ENCODE results near the gene NARS2. TPM values are rescaled to one million over a fixed set of nuclear protein-coding genes. Genes with fewer than 3 reads are reported as not detected.
"Not testable (repeated sequence)": the region's sequence is repeated elsewhere in the genome, so short reads cannot be mapped to it uniquely, and the experiment has no call there.

The NARS2 gene
- total and polyA plus RNA-seq, 2 donors = 25.0 to 30.1 TPM

GRCh38 chr11:78570031-78570430, 4.6 kb downstream of the NARS2 start:
- Histone ChIP-seq H3K9me3 (ENCODE audit: control insufficient read depth in 2 of 2, insufficient read depth in 1 of 2, low read length in 1 of 2) (no peaks in the 10 kb centered on the region), H3K4me3 (ENCODE audit: low read length in 2 of 2) (no peak overlapping the region), H3K27me3 (ENCODE audit: control insufficient read depth in 2 of 2, insufficient read depth in 1 of 2, low read length in 1 of 2) (no peaks in the 10 kb centered on the region), H3K27ac (ENCODE audit: low read depth in 1 of 2, low read length in 1 of 2) (no peak overlapping the region), H3K4me1 (ENCODE audit: control insufficient read depth in 2 of 2, insufficient read depth in 2 of 2, low read length in 2 of 2) (peaks cover under 1 to 12% of the 10 kb centered on the region in 2 donors), H3K36me3 (ENCODE audit: control insufficient read depth in 2 of 2, insufficient read depth in 2 of 2, low read length in 1 of 2) (peaks cover 5 to 39% of the 10 kb centered on the region in 2 donors)
- WGBS = 98% methylated on average over 6 of the region's 6 CpGs
- no peak for DNase-seq (ENCODE audit: low read depth in 6 of 9, low spot score in 9 of 9)

- Histone ChIP-seq H3K27ac (ENCODE audit: low read depth in 1 of 2, low read length in 1 of 2) (no peak overlapping the region), H3K4me1 (ENCODE audit: control insufficient read depth in 2 of 2, insufficient read depth in 2 of 2, low read length in 2 of 2) (peaks cover under 1 to 1% of the 10 kb centered on the region in 2 donors), H3K4me3 (ENCODE audit: low read length in 2 of 2) (no peak overlapping the region), H3K27me3 (ENCODE audit: control insufficient read depth in 2 of 2, insufficient read depth in 1 of 2, low read length in 1 of 2) (no peaks in the 10 kb centered on the region), H3K9me3 (ENCODE audit: control insufficient read depth in 2 of 2, insufficient read depth in 1 of 2, low read length in 1 of 2) (no peaks in the 10 kb centered on the region), H3K36me3 (ENCODE audit: control insufficient read depth in 2 of 2, insufficient read depth in 2 of 2, low read length in 1 of 2) (peaks cover 5 to 45% of the 10 kb centered on the region in 2 donors)
- WGBS = 80% methylated on average over 8 of the region's 8 CpGs
- DNase-seq (ENCODE audit: low read depth in 6 of 9, low spot score in 9 of 9) = no peak
Observed at GRCh38 chr11:78567209-78567608, 7.5 kb downstream of the NARS2 start.

- H3K27me3 ChIP-seq (ENCODE audit: control insufficient read depth in 2 of 2, insufficient read depth in 1 of 2, low read length in 1 of 2) = no peaks in the 10 kb centered on the region
- no peak overlapping the region for H3K27ac ChIP-seq (ENCODE audit: low read depth in 1 of 2, low read length in 1 of 2)
- peaks cover 5 to 30% of the 10 kb centered on the region in 2 donors for H3K36me3 ChIP-seq (ENCODE audit: control insufficient read depth in 2 of 2, insufficient read depth in 2 of 2, low read length in 1 of 2)
- no peak overlapping the region for H3K4me3 ChIP-seq (ENCODE audit: low read length in 2 of 2)
- WGBS = 17% methylated on average over 1 of the region's 1 CpG
- H3K4me1 ChIP-seq (ENCODE audit: control insufficient read depth in 2 of 2, insufficient read depth in 2 of 2, low read length in 2 of 2) = peaks cover 11 to 22% of the 10 kb centered on the region in 2 donors
- DNase-seq (ENCODE audit: low read depth in 6 of 9, low spot score in 9 of 9) = peak; percentile 19 to 85 (median 75)
- H3K9me3 ChIP-seq (ENCODE audit: control insufficient read depth in 2 of 2, insufficient read depth in 1 of 2, low read length in 1 of 2) = no peaks in the 10 kb centered on the region
Observed at GRCh38 chr11:78564490-78565467, 9.9 kb downstream of the NARS2 start.

- DNase-seq (ENCODE audit: low read depth in 6 of 9, low spot score in 9 of 9); H3K27me3 ChIP-seq (ENCODE audit: control insufficient read depth in 2 of 2, insufficient read depth in 1 of 2, low read length in 1 of 2); H3K27ac ChIP-seq (ENCODE audit: low read depth in 1 of 2, low read length in 1 of 2); H3K4me3 ChIP-seq (ENCODE audit: low read length in 2 of 2); H3K9me3 ChIP-seq (ENCODE audit: control insufficient read depth in 2 of 2, insufficient read depth in 1 of 2, low read length in 1 of 2): not testable (repeated sequence)
- Histone ChIP-seq H3K36me3 (ENCODE audit: control insufficient read depth in 2 of 2, insufficient read depth in 2 of 2, low read length in 1 of 2) (peaks cover 5 to 28% of the 10 kb centered on the region in 2 donors), H3K4me1 (ENCODE audit: control insufficient read depth in 2 of 2, insufficient read depth in 2 of 2, low read length in 2 of 2) (peaks cover 11 to 22% of the 10 kb centered on the region in 2 donors)
- WGBS = 88% methylated on average over 4 of the region's 4 CpGs
Observed at GRCh38 chr11:78564037-78564436, 10.6 kb downstream of the NARS2 start.

- not testable (repeated sequence) for H3K9me3 ChIP-seq (ENCODE audit: control insufficient read depth in 2 of 2, insufficient read depth in 1 of 2, low read length in 1 of 2); DNase-seq (ENCODE audit: low read depth in 6 of 9, low spot score in 9 of 9); H3K27me3 ChIP-seq (ENCODE audit: control insufficient read depth in 2 of 2, insufficient read depth in 1 of 2, low read length in 1 of 2); H3K27ac ChIP-seq (ENCODE audit: low read depth in 1 of 2, low read length in 1 of 2); H3K4me3 ChIP-seq (ENCODE audit: low read length in 2 of 2)
- Histone ChIP-seq H3K4me1 (ENCODE audit: control insufficient read depth in 2 of 2, insufficient read depth in 2 of 2, low read length in 2 of 2) (peaks cover 11 to 22% of the 10 kb centered on the region in 2 donors), H3K36me3 (ENCODE audit: control insufficient read depth in 2 of 2, insufficient read depth in 2 of 2, low read length in 1 of 2) (peaks cover 5 to 26% of the 10 kb centered on the region in 2 donors)
- whole genome bisulfite sequencing = 97% methylated on average over 12 of the region's 12 CpGs
Observed at GRCh38 chr11:78563090-78563489, 11.6 kb downstream of the NARS2 start.

GRCh38 chr11:78562398-78562797, 12.3 kb downstream of the NARS2 start:
- 49% methylated on average over 3 of the region's 3 CpGs for WGBS
- H3K4me1 ChIP-seq (ENCODE audit: control insufficient read depth in 2 of 2, insufficient read depth in 2 of 2, low read length in 2 of 2) = peaks cover 11 to 23% of the 10 kb centered on the region in 2 donors
- no peak overlapping the region for H3K4me3 ChIP-seq (ENCODE audit: low read length in 2 of 2)
- peak overlapping the region in 1 of 2 donors; percentile 27 for H3K27ac ChIP-seq (ENCODE audit: low read depth in 1 of 2, low read length in 1 of 2)
- H3K36me3 ChIP-seq (ENCODE audit: control insufficient read depth in 2 of 2, insufficient read depth in 2 of 2, low read length in 1 of 2) = peaks cover 5 to 22% of the 10 kb centered on the region in 2 donors
- H3K27me3 ChIP-seq (ENCODE audit: control insufficient read depth in 2 of 2, insufficient read depth in 1 of 2, low read length in 1 of 2) = no peaks in the 10 kb centered on the region
- no peak for DNase-seq (ENCODE audit: low read depth in 6 of 9, low spot score in 9 of 9)
- H3K9me3 ChIP-seq (ENCODE audit: control insufficient read depth in 2 of 2, insufficient read depth in 1 of 2, low read length in 1 of 2) = no peaks in the 10 kb centered on the region

GRCh38 chr11:78560826-78561484, 13.7 kb downstream of the NARS2 start:
- WGBS = 20% methylated on average over 8 of the region's 8 CpGs
- Histone ChIP-seq H3K36me3 (ENCODE audit: control insufficient read depth in 2 of 2, insufficient read depth in 2 of 2, low read length in 1 of 2) (peaks cover 9 to 12% of the 10 kb centered on the region in 2 donors), H3K27ac (ENCODE audit: low read depth in 1 of 2, low read length in 1 of 2) (peak overlapping the region in 1 of 2 donors; percentile 68), H3K27me3 (ENCODE audit: control insufficient read depth in 2 of 2, insufficient read depth in 1 of 2, low read length in 1 of 2) (no peaks in the 10 kb centered on the region), H3K4me1 (ENCODE audit: control insufficient read depth in 2 of 2, insufficient read depth in 2 of 2, low read length in 2 of 2) (peaks cover 11 to 26% of the 10 kb centered on the region in 2 donors), H3K9me3 (ENCODE audit: control insufficient read depth in 2 of 2, insufficient read depth in 1 of 2, low read length in 1 of 2) (no peaks in the 10 kb centered on the region), H3K4me3 (ENCODE audit: low read length in 2 of 2) (no peak overlapping the region)
- DNase-seq (ENCODE audit: low read depth in 6 of 9, low spot score in 9 of 9) = peak in 2 of 9 donors; percentile 16 to 52

- no peaks in the 10 kb centered on the region for H3K9me3 ChIP-seq (ENCODE audit: control insufficient read depth in 2 of 2, insufficient read depth in 1 of 2, low read length in 1 of 2)
- peaks cover 11 to 26% of the 10 kb centered on the region in 2 donors for H3K4me1 ChIP-seq (ENCODE audit: control insufficient read depth in 2 of 2, insufficient read depth in 2 of 2, low read length in 2 of 2)
- H3K4me3 ChIP-seq (ENCODE audit: low read length in 2 of 2) = no peak overlapping the region
- H3K27ac ChIP-seq (ENCODE audit: low read depth in 1 of 2, low read length in 1 of 2) = peak overlapping the region in 1 of 2 donors; percentile 68
- no peaks in the 10 kb centered on the region for H3K27me3 ChIP-seq (ENCODE audit: control insufficient read depth in 2 of 2, insufficient read depth in 1 of 2, low read length in 1 of 2)
- 81% methylated on average over 3 of the region's 3 CpGs for WGBS
- peak in 1 of 9 donors; percentile 37 for DNase-seq (ENCODE audit: low read depth in 6 of 9, low spot score in 9 of 9)
- peaks cover 6% of the 10 kb centered on the region in 2 donors for H3K36me3 ChIP-seq (ENCODE audit: control insufficient read depth in 2 of 2, insufficient read depth in 2 of 2, low read length in 1 of 2)
Observed at GRCh38 chr11:78560153-78560552, 14.5 kb downstream of the NARS2 start.

- 62% methylated on average over 2 of the region's 2 CpGs for WGBS
- no peaks in the 10 kb centered on the region for H3K27me3 ChIP-seq (ENCODE audit: control insufficient read depth in 2 of 2, insufficient read depth in 1 of 2, low read length in 1 of 2)
- no peak overlapping the region for H3K27ac ChIP-seq (ENCODE audit: low read depth in 1 of 2, low read length in 1 of 2)
- no peaks in the 10 kb centered on the region for H3K9me3 ChIP-seq (ENCODE audit: control insufficient read depth in 2 of 2, insufficient read depth in 1 of 2, low read length in 1 of 2)
- peaks cover 0 to 5% of the 10 kb centered on the region in 2 donors for H3K36me3 ChIP-seq (ENCODE audit: control insufficient read depth in 2 of 2, insufficient read depth in 2 of 2, low read length in 1 of 2)
- no peak overlapping the region for H3K4me3 ChIP-seq (ENCODE audit: low read length in 2 of 2)
- H3K4me1 ChIP-seq (ENCODE audit: control insufficient read depth in 2 of 2, insufficient read depth in 2 of 2, low read length in 2 of 2) = peaks cover 10 to 25% of the 10 kb centered on the region in 2 donors
- no peak for DNase-seq (ENCODE audit: low read depth in 6 of 9, low spot score in 9 of 9)
Observed at GRCh38 chr11:78557236-78557635, 17.4 kb downstream of the NARS2 start.
